H1 (cell line): Measurements from ENCODE around the gene SRRM2. TPM values are rescaled to one million over a fixed set of nuclear protein-coding genes. Genes with fewer than 3 reads are reported as not detected.

Source experiments
- CTCF ChIA-PET: fragments of 300-600 bp; sonication (Branson Sonifier 250); formaldehyde crosslinking; loops from one replicate; lab custom pipeline; 2021; ENCODE audit not compliant: partially characterized antibody; lab: Charles Lee
- POLR2A ChIA-PET: fragments of 300-600 bp; sonication (Branson Sonifier 250); formaldehyde crosslinking; loops from one replicate; lab custom pipeline; 2021; ENCODE audit warnings: inconsistent platforms; ENCODE audit not compliant: partially characterized antibody; lab: Charles Lee
- DNase-seq, 2 experiments: peaks; one replicate each; pipeline versions ENCODE4 v3.0.0 to v3.0.0-alpha.2; 2010 to 2022; ENCODE audit warnings: low spot score in 2 of 2, low read depth in 1 of 2, mixed read lengths in 1 of 2
- FAIRE-seq: peaks from 2 replicates; lab custom pipeline; 2011; peaks lifted over from hg19 to GRCh38; lab: Jason Lieb, UNC
- H2AFZ ChIP-seq: 2 replicates; pipeline ENCODE4 v1.8.1; 2012; ENCODE audit warnings: low read length, inconsistent platforms
- H2AK5ac ChIP-seq: 2 replicates; pipeline ENCODE4 v1.6.1; 2013; ENCODE audit warnings: low read depth, low read length
- H2BK120ac ChIP-seq: replicated peaks from 2 replicates; pipeline ENCODE3; 2013; ENCODE audit warnings: low read depth, low read length, inconsistent platforms
- H2BK12ac ChIP-seq: 2 replicates; pipeline ENCODE4 v1.6.1; 2013; ENCODE audit warnings: low read depth, low read length
- H2BK15ac ChIP-seq: 2 replicates; pipeline ENCODE4 v1.6.1; 2013; ENCODE audit warnings: low read length
- H2BK20ac ChIP-seq: 2 replicates; pipeline ENCODE4 v1.6.1; 2013; ENCODE audit warnings: low read length
- H2BK5ac ChIP-seq: 2 replicates; pipeline ENCODE4 v1.6.1; 2013; ENCODE audit warnings: low read depth, low read length
- H3K14ac ChIP-seq: 2 replicates; pipeline ENCODE4 v1.6.1; 2013; ENCODE audit warnings: inconsistent platforms; ENCODE audit not compliant: insufficient read length
- H3K18ac ChIP-seq: 2 replicates; pipeline ENCODE4 v1.6.1; 2013; ENCODE audit warnings: low read length; ENCODE audit errors: extremely low read depth
- H3K23ac ChIP-seq: 2 replicates; pipeline ENCODE4 v1.6.1; 2013; ENCODE audit warnings: inconsistent platforms; ENCODE audit not compliant: insufficient read length
- H3K23me2 ChIP-seq: 2 replicates; pipeline ENCODE4 v1.6.1; 2013; ENCODE audit warnings: low read depth, low read length
- H3K27ac ChIP-seq: 2 replicates; pipeline ENCODE4 v1.6.1; 2011; ENCODE audit warnings: low read depth, low read length, inconsistent platforms
- H3K27me3 ChIP-seq, 4 experiments: replicated peaks in 1 of 4; 1 replicate in 1 of 4; 2 replicates in 3 of 4; pipeline versions ENCODE4 v1.6.1 to v1.8.1; 2011 to 2013; ENCODE audit warnings: low read length in 3 of 4, mild to moderate bottlenecking in 3 of 4, inconsistent platforms in 2 of 4, mixed read lengths in 2 of 4, moderate library complexity in 1 of 4; ENCODE audit not compliant: control insufficient read depth in 3 of 4, insufficient read depth in 3 of 4; ENCODE audit errors: extremely low read depth in 1 of 4
- H3K36me3 ChIP-seq, 4 experiments: 2 replicates each; pipeline versions ENCODE4 v1.6.1 to v1.8.1; 2011 to 2013; ENCODE audit warnings: mild to moderate bottlenecking in 4 of 4, low read length in 3 of 4, moderate library complexity in 2 of 4, control low read depth in 1 of 4, inconsistent platforms in 1 of 4; ENCODE audit not compliant: insufficient read depth in 4 of 4, control insufficient read depth in 2 of 4
- H3K4ac ChIP-seq: replicated peaks from 2 replicates; pipeline ENCODE3; 2013; ENCODE audit warnings: low read length, low read depth, mixed read lengths, inconsistent platforms; ENCODE audit not compliant: insufficient read length
- H3K4me1 ChIP-seq, 4 experiments: replicated peaks in 1 of 4; 1 replicate in 1 of 4; 2 replicates in 3 of 4; pipeline versions ENCODE4 v1.6.1 to v1.8.1; 2011 to 2013; ENCODE audit warnings: low read length in 3 of 4, inconsistent platforms in 2 of 4, mixed read lengths in 1 of 4; ENCODE audit not compliant: insufficient read depth in 4 of 4, control insufficient read depth in 3 of 4
- H3K4me2 ChIP-seq, 2 experiments: 2 replicates each; pipeline versions ENCODE4 v1.6.1 to v1.8.1; 2011 to 2013; ENCODE audit warnings: low read depth in 2 of 2, low read length in 2 of 2, control low read depth in 1 of 2, inconsistent platforms in 1 of 2, mild to moderate bottlenecking in 1 of 2; ENCODE audit not compliant: insufficient read depth in 1 of 2
- H3K4me3 ChIP-seq, 4 experiments: fragments of 200-600, 300-600 bp in 1 of 4; sonication (generic), shearing (Covaris generic), sonication (Bioruptor Twin) in 1 of 4; 2 replicates each; pipeline versions ENCODE4 v1.5.1 to v1.8.1; 2011 to 2016; ENCODE audit warnings: low read length in 4 of 4, low read depth in 3 of 4, control low read depth in 2 of 4, inconsistent platforms in 2 of 4, mild to moderate bottlenecking in 2 of 4, mixed read lengths in 1 of 4, moderate library complexity in 1 of 4; ENCODE audit not compliant: insufficient read depth in 2 of 4; ENCODE audit errors: extremely low read depth in 1 of 4
- H3K56ac ChIP-seq: replicated peaks from 2 replicates; pipeline ENCODE3; 2013; ENCODE audit warnings: low read depth, mild to moderate bottlenecking, mixed read lengths, low read length, inconsistent platforms; ENCODE audit not compliant: insufficient read length
- H3K79me1 ChIP-seq: 2 replicates; pipeline ENCODE4 v1.6.1; 2013; ENCODE audit warnings: low read depth, low read length, control low read depth
- H3K79me2 ChIP-seq, 2 experiments: 2 replicates each; pipeline versions ENCODE4 v1.6.1 to v1.8.1; 2012 to 2013; ENCODE audit warnings: low read length in 2 of 2, mild to moderate bottlenecking in 2 of 2, inconsistent platforms in 1 of 2; ENCODE audit not compliant: insufficient read depth in 2 of 2, control insufficient read depth in 1 of 2
- H3K9ac ChIP-seq, 4 experiments: replicated peaks in 1 of 4; 1 replicate in 1 of 4; 2 replicates in 3 of 4; pipeline versions ENCODE4 v1.6.1 to v1.8.1; 2011 to 2013; ENCODE audit warnings: low read depth in 3 of 4, low read length in 3 of 4, control low read depth in 2 of 4, mild to moderate bottlenecking in 2 of 4, moderate library complexity in 2 of 4, inconsistent platforms in 1 of 4; ENCODE audit errors: extremely low read depth in 1 of 4
- H3K9me3 ChIP-seq, 2 experiments: 2 replicates each; pipeline versions ENCODE4 v1.6.1 to v1.8.1; 2012 to 2013; ENCODE audit warnings: mild to moderate bottlenecking in 2 of 2, moderate library complexity in 2 of 2, control low read depth in 1 of 2, inconsistent platforms in 1 of 2, low read depth in 1 of 2, low read length in 1 of 2, mixed read lengths in 1 of 2; ENCODE audit not compliant: insufficient read depth in 2 of 2
- H4K20me1 ChIP-seq, 2 experiments: replicated peaks in 1 of 2; 2 replicates each; pipeline versions ENCODE3 to v1.8.1; 2011 to 2013; ENCODE audit warnings: inconsistent platforms in 2 of 2, low read length in 2 of 2, mild to moderate bottlenecking in 1 of 2; ENCODE audit not compliant: insufficient read depth in 2 of 2, control insufficient read depth in 1 of 2
- H4K5ac ChIP-seq: 2 replicates; pipeline ENCODE4 v1.6.1; 2013; ENCODE audit warnings: low read length, low read depth, mixed read lengths, inconsistent platforms; ENCODE audit not compliant: insufficient read length
- H4K8ac ChIP-seq: 2 replicates; pipeline ENCODE4 v1.8.0; 2013; ENCODE audit warnings: mild to moderate bottlenecking, moderate library complexity, low read length, inconsistent platforms; ENCODE audit not compliant: insufficient read depth; ENCODE audit errors: extremely low read depth
- H4K91ac ChIP-seq: replicated peaks from 2 replicates; pipeline ENCODE3; 2013; ENCODE audit warnings: low read length, mixed read lengths, inconsistent platforms; ENCODE audit not compliant: insufficient read length
- BCL11A ChIP-seq, 2 experiments: IDR thresholded peaks; one replicate each; pipeline ENCODE4 v1.6.1; 2011; ENCODE audit warnings: low read depth in 2 of 2, low read length in 2 of 2, mild to moderate bottlenecking in 2 of 2
- CEBPB ChIP-seq: IDR thresholded peaks from 2 replicates; pipeline ENCODE4 v1.6.1; 2012; ENCODE audit warnings: low read depth, low read length
- TAF7 ChIP-seq: optimal IDR thresholded peaks from 2 replicates; pipeline ENCODE3; 2011; ENCODE audit warnings: low read depth, mild to moderate bottlenecking, inconsistent platforms, low read length, moderate library complexity, borderline replicate concordance
- WGBS, 2 experiments: shearing (Covaris generic) in 1 of 2; methylation state at CpG; one replicate each; pipeline versions ENCODE4 v1.1.6 to v1.1.7; 2013 to 2015; ENCODE audit warnings: low lambda C conversion rate in 2 of 2, mixed read lengths in 2 of 2, inconsistent platforms in 1 of 2, low coverage in 1 of 2, missing lambda C conversion rate in 1 of 2; ENCODE audit not compliant: insufficient replicate concordance in 2 of 2, insufficient coverage in 1 of 2, insufficient read length in 1 of 2; ENCODE audit errors: extremely low coverage in 1 of 2, missing lambda C conversion rate in 1 of 2; 5-methylcytosine and 5-hydroxymethylcytosine counted together
- polyA plus RNA-seq, 7 experiments: library from polyadenylated mRNA; depleted of rRNA in 3 of 7; stranded (reverse) in 5 of 7; unstranded in 2 of 7; fragments of >200 nt in 5 of 7; fragments of 200-250 nt in 2 of 7; gene quantifications; 1 replicate in 5 of 7; 2 replicates in 1 of 7; 4 replicates in 1 of 7; pipeline versions ENCODE4 v1.2.1 to v1.2.3, GENCODE V29; 2011 to 2013; ENCODE audit warnings: missing spikeins in 2 of 7, mixed read lengths in 2 of 7
- total RNA-seq: library from RNA; stranded (reverse); fragmentation: NEBNext Ultra II Directional; extraction: Animal tissue kit (Norgen Biotek cat#: 25700); gene quantifications from 2 replicates; pipeline ENCODE4 v1.2.1, GENCODE V29; 2021

SRRM2 gene
- total and polyA plus RNA-seq, 2 of the 8 experiments (the other 6 are each of a cell fraction or from before 2014, with no cell fraction given), result 300 to 579 TPM

DNA sequence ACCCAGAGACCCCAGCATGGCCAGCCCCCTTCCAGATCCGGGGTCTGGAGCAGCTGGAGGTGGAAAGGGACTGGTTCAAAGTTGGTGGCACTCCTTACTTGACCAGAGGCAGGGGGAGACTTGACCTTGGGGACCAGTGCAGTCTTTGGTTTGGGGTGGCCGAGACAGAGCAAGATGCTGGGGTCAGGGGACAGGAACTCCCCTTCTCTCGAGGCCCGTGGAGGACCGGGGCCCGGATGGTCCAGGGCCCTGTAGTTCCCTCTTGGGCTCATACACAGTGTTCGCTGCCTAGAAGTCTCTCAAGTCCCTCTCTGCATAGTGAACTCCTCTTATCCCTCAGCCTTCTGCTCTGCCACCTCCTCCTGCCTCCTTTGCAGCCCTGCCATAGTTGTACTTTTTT is 35.5 kb downstream of the SRRM2 start:
- no peak for DNase-seq
- no peak overlapping the region for H3K27ac ChIP-seq
- no peaks in the 10 kb centered on the region; the same call in 1 of the 2 replicates for H3K79me1 ChIP-seq
- H4K20me1 ChIP-seq, result no peaks in the 10 kb centered on the region
- H2AK5ac ChIP-seq, result no peak overlapping the region
- WGBS, 2 experiments, result 57% methylated on average over 7 of the region's 7 CpGs; no CpG with 5 or more reads in 1 of the 2 experiments
- H2BK5ac ChIP-seq, result no peak overlapping the region
- no peak overlapping the region for H3K9ac ChIP-seq
- H3K4me1 ChIP-seq, result peaks cover 0 to 3% (median 2%) of the 10 kb centered on the region in 4 experiments; a peak in 1 of 7 replicates
- H4K8ac ChIP-seq, result peak overlapping the region; percentile 38; the same call in 1 of the 2 replicates
- no peak overlapping the region for H2BK120ac ChIP-seq
- no peak overlapping the region for H3K14ac ChIP-seq
- H2AFZ ChIP-seq, result no peak overlapping the region
- H3K9me3 ChIP-seq, result no peaks in the 10 kb centered on the region
- no peak overlapping the region for H2BK12ac ChIP-seq
- no peak overlapping the region for H3K4me2 ChIP-seq
- H3K36me3 ChIP-seq, result no peaks in the 10 kb centered on the region
- no peaks in the 10 kb centered on the region; the same call in 1 of the 2 replicates for H3K23me2 ChIP-seq
- H3K4me3 ChIP-seq, result no peak overlapping the region
- no peak overlapping the region for H2BK15ac ChIP-seq
- POLR2A ChIA-PET, result interaction anchor here (0.6 to 1.4 kb wide), 3 partner anchors 9 to 70 kb away, joined by 3 to 5 read pairs (median 3); no protein-coding TSS in a partner anchor
- H3K79me2 ChIP-seq, result no peaks in the 10 kb centered on the region
- H4K91ac ChIP-seq, result no peak overlapping the region
- H3K23ac ChIP-seq, result no peak overlapping the region
- no peak overlapping the region for H3K4ac ChIP-seq
- H3K18ac ChIP-seq, result no peak overlapping the region
- TF ChIP-seq CEBPB (no peak), TAF7 (no peak), BCL11A (IDR thresholded peaks at IDR 0.05; ENCODE audit: low read depth in 2 of 2, low read length in 2 of 2) (no peak)
- no peak for FAIRE-seq
- no peak overlapping the region for H2BK20ac ChIP-seq
- peaks cover 0 to 3% (median 0%) of the 10 kb centered on the region in 4 experiments; a peak in 1 of 7 replicates for H3K27me3 ChIP-seq
- H3K56ac ChIP-seq, result no peak overlapping the region
- CTCF ChIA-PET, result interaction anchor here (1.1 kb wide), 1 partner anchor 80 kb away, joined by 5 read pairs; no protein-coding TSS in a partner anchor
- H4K5ac ChIP-seq, result no peak overlapping the region
